ENCODE measurements around the gene TSPAN9.
A peak's percentile ranks its signal among the peaks of the same experiment; 100 is the strongest.
"Not testable (repeated sequence)": the region's sequence is repeated elsewhere in the genome, so short reads cannot be mapped to it uniquely, and the experiment has no call there.

TSPAN9 gene

GRCh38 chr12:3045494-3045893 lies 31.7 kb upstream of the TSPAN9 start:
- no peak for DNase-seq

GRCh38 chr12:3045989-3046388 lies 31.2 kb upstream of the TSPAN9 start:
- DNase-seq = no peak

- no peak for DNase-seq
These were observed 30.6 kb upstream of the TSPAN9 start for GRCh38 chr12:3046441-3047200.

- DNase-seq = no peak
These were observed 29.2 kb upstream of the TSPAN9 start for GRCh38 chr12:3047961-3048360.

GRCh38 chr12:3048540-3048939 lies 28.6 kb upstream of the TSPAN9 start:
- DNase-seq = no peak

- no peak for DNase-seq
These were observed 28.0 kb upstream of the TSPAN9 start for GRCh38 chr12:3049176-3049575.

GRCh38 chr12:3049611-3050249 lies 27.4 kb upstream of the TSPAN9 start:
- no peak for DNase-seq

GRCh38 chr12:3054374-3054773 lies 22.8 kb upstream of the TSPAN9 start:
- DNase-seq = no peak

GRCh38 chr12:3055026-3055703 lies 22.0 kb upstream of the TSPAN9 start:
- DNase-seq = no peak

GRCh38 chr12:3055704-3056467 lies 21.3 kb upstream of the TSPAN9 start:
- DNase-seq = no peak

GRCh38 chr12:3061059-3061458 lies 16.1 kb upstream of the TSPAN9 start:
- DNase-seq = no peak

GRCh38 chr12:3061501-3062215 lies 15.5 kb upstream of the TSPAN9 start:
- no peak for DNase-seq

- no peak for DNase-seq
These were observed 11.9 kb upstream of the TSPAN9 start for GRCh38 chr12:3065300-3065699.

- not testable (repeated sequence) for DNase-seq
These were observed 11.3 kb upstream of the TSPAN9 start for GRCh38 chr12:3065846-3066245.

GRCh38 chr12:3069714-3070113 lies 7.5 kb upstream of the TSPAN9 start:
- DNase-seq = no peak

GRCh38 chr12:3071107-3071506 lies 6.1 kb upstream of the TSPAN9 start:
- DNase-seq = no peak

- DNase-seq = no peak
These were observed 5.5 kb upstream of the TSPAN9 start for GRCh38 chr12:3071710-3072109.

- DNase-seq = peak; percentile 85
These were observed 3.5 kb upstream of the TSPAN9 start for GRCh38 chr12:3073438-3074250.

- DNase-seq = no peak
These were observed 1.9 kb upstream of the TSPAN9 start for GRCh38 chr12:3075315-3075714.

GRCh38 chr12:3077572-3078081 lies 448 bp downstream of the TSPAN9 start:
- no peak for DNase-seq

- DNase-seq = no peak
These were observed 1.1 kb downstream of the TSPAN9 start for GRCh38 chr12:3078086-3078820.

Measured in activated CD4-positive, CD25-positive, alpha-beta regulatory T cell treated with anti-CD3 and anti-CD28 coated beads, Interleukin-2, amount 50 U/mL, for 72 hours (primary cell).